ENCODE results near the gene RABL3. TPM values are rescaled to one million over a fixed set of nuclear protein-coding genes. Genes with fewer than 3 reads are reported as not detected.
A peak's percentile ranks its signal among the peaks of the same experiment; 100 is the strongest.
"Not testable (repeated sequence)": the region's sequence is repeated elsewhere in the genome, so short reads cannot be mapped to it uniquely, and the experiment has no call there.

RABL3 gene
- polyA plus RNA-seq, 6 donors from 2014 or later, result 12.7 to 24.6 (median 21.6) TPM

- Mint-ChIP-seq H3K4me1 (peaks cover 35 to 67% (median 36%) of the 10 kb centered on the region in 3 donors), H3K27me3 (no peaks in the 10 kb centered on the region), H3K27ac (peak overlapping the region in 1 of 6 donors; percentile 70), H3K36me3 (no peaks in the 10 kb centered on the region), H3K4me3 (peak overlapping the region in 1 of 8 donors; percentile 52), H3K9me3 (peaks cover 0 to 2% (median 0%) of the 10 kb centered on the region in 7 donors)
- DNase-seq (no peak), ATAC-seq (ENCODE audit: low read depth in 2 of 2) (no peak)
These were observed 21.9 kb upstream of the RABL3 start for GRCh38 chr3:120764206-120764605.

GRCh38 chr3:120763601-120764000 is 21.3 kb upstream of the RABL3 start:
- peaks cover 0 to 5% of the 10 kb centered on the region in 2 donors for H3K36me3 Mint-ChIP-seq
- H3K27ac Mint-ChIP-seq, result peak overlapping the region in 1 of 6 donors; percentile 70
- H3K4me3 Mint-ChIP-seq, result no peak overlapping the region
- H3K4me1 Mint-ChIP-seq, result peaks cover 34 to 70% (median 39%) of the 10 kb centered on the region in 3 donors
- no peak for ATAC-seq (ENCODE audit: low read depth in 2 of 2)
- H3K9me3 Mint-ChIP-seq, result peaks cover 0 to 3% (median 0%) of the 10 kb centered on the region in 7 donors
- DNase-seq, result no peak
- no peaks in the 10 kb centered on the region for H3K27me3 Mint-ChIP-seq

GRCh38 chr3:120762615-120763014 is 20.3 kb upstream of the RABL3 start:
- no peaks in the 10 kb centered on the region for H3K27me3 Mint-ChIP-seq
- H3K9me3 Mint-ChIP-seq, result peaks cover 0 to 3% (median 0%) of the 10 kb centered on the region in 7 donors
- peaks cover 34 to 63% (median 39%) of the 10 kb centered on the region in 3 donors for H3K4me1 Mint-ChIP-seq
- H3K36me3 Mint-ChIP-seq, result peaks cover 0 to 5% of the 10 kb centered on the region in 2 donors
- ATAC-seq (ENCODE audit: low read depth in 2 of 2), result no peak
- H3K27ac Mint-ChIP-seq, result no peak overlapping the region
- H3K4me3 Mint-ChIP-seq, result no peak overlapping the region
- DNase-seq, result no peak

- Mint-ChIP-seq H3K36me3 (peaks cover 10 to 13% of the 10 kb centered on the region in 2 donors), H3K4me1 (peaks cover 27 to 45% (median 28%) of the 10 kb centered on the region in 3 donors)
- H3K4me3 Mint-ChIP-seq; ATAC-seq (ENCODE audit: low read depth in 2 of 2); DNase-seq; H3K27me3 Mint-ChIP-seq; H3K9me3 Mint-ChIP-seq; H3K27ac Mint-ChIP-seq: not testable (repeated sequence)
These were observed 16.2 kb upstream of the RABL3 start for GRCh38 chr3:120758551-120758950.

DNA sequence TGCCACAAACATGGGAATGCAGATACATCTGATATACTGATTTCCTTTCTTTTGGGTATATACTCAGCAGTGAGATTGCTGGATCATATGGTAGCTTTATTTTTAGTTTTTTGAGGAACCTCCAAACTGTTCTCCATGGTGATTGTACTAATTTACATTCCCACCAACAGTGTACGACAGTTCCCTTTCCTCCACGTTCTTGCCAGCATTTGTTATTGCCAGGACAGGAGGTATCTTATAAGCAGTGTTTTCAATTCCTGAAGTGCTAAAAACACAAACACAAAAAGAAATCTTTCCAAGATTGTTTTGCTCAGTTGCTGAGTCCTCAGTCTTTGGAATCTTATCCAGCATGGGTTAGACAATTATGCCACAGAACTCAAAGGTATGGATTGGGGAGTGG is 13.7 kb upstream of the RABL3 start:
- H3K9me3 Mint-ChIP-seq, result peaks cover 0 to 5% (median 0%) of the 10 kb centered on the region in 7 donors
- peaks cover 20 to 39% (median 24%) of the 10 kb centered on the region in 3 donors for H3K4me1 Mint-ChIP-seq
- H3K27ac Mint-ChIP-seq, result no peak overlapping the region
- no peaks in the 10 kb centered on the region for H3K27me3 Mint-ChIP-seq
- ATAC-seq (ENCODE audit: low read depth in 2 of 2), result no peak
- no peak overlapping the region for H3K4me3 Mint-ChIP-seq
- DNase-seq, result no peak
- H3K36me3 Mint-ChIP-seq, result peaks cover 18 to 21% of the 10 kb centered on the region in 2 donors

DNA sequence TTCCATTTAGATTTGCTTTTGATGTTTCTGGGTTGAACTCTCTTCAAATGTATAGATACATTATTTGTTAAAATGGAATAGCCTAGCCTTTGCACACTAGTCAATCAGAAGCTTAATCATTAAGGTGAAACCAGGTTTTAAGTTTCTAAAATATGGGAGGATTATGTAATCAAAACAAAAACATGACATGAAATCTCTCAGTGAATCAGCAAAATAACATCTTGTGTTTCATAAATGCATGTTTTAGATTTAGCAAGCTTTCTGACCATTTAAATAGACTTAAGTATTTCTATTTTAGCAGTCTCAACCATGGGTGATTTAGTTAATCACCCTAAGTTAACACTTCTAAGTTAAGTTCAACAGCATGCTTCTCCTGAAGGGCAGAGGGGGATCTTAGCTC is 11.5 kb upstream of the RABL3 start:
- no peak overlapping the region for H3K4me3 Mint-ChIP-seq
- ATAC-seq (ENCODE audit: low read depth in 2 of 2), result no peak
- no peak overlapping the region for H3K27ac Mint-ChIP-seq

DNA sequence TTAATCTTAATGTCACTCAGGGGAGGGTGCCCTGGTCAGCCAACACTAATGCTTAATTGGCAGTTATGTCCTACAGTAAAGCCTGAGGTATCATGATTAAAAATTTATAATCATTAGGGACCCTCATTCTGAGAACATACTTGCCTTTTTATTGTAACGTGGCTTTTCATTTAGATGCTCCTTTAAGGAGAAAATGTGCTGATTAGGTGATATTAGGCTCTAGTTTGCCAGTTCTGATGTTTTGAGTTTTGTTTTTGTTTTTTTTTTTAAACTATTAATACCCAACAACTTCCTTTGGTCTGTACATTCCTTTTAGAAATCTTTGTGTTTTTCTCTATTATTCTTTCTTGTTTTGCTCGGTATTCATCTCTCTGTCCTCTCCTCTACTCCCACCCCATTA is 10.5 kb upstream of the RABL3 start:
- Mint-ChIP-seq H3K4me3 (no peak overlapping the region), H3K27me3 (no peaks in the 10 kb centered on the region), H3K27ac (peak overlapping the region in 2 of 6 donors; percentile 10 to 18), H3K9me3 (peaks cover 0 to 5% (median 0%) of the 10 kb centered on the region in 7 donors), H3K4me1 (peaks cover 11 to 24% (median 15%) of the 10 kb centered on the region in 3 donors), H3K36me3 (peaks cover 18 to 21% of the 10 kb centered on the region in 2 donors)
- DNase-seq (no peak), ATAC-seq (ENCODE audit: low read depth in 2 of 2) (no peak)

More for the DNA sequence above, 11.5 kb upstream of the RABL3 start:
- DNase-seq, result no peak
- H3K36me3 Mint-ChIP-seq, result peaks cover 19 to 21% of the 10 kb centered on the region in 2 donors
- H3K9me3 Mint-ChIP-seq, result peaks cover 0 to 5% (median 0%) of the 10 kb centered on the region in 7 donors
- H3K4me1 Mint-ChIP-seq, result peaks cover 11 to 24% (median 15%) of the 10 kb centered on the region in 3 donors
- H3K27me3 Mint-ChIP-seq, result no peaks in the 10 kb centered on the region

DNA sequence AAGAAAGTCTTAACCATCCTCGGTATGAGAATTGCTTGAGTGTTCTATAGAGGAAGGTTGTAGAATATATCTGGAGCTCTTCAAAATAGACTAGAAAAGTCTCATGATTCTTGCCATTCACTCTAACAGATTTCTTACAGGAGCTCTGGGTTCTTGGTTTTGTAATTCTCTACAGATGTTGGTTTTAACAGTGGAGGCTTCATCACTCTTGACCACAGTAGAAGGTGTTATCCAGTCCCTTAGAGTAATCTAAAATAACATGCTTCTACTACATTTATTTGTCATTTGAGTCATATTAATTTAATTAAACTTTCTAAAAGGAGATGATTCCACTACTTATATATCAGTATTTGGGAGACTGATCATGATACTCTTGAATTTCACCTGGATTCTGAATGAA is 9.9 kb upstream of the RABL3 start:
- Mint-ChIP-seq H3K4me3 (no peak overlapping the region), H3K27ac (no peak overlapping the region), H3K9me3 (peaks cover 0 to 5% (median 0%) of the 10 kb centered on the region in 7 donors), H3K4me1 (peaks cover 11 to 24% (median 15%) of the 10 kb centered on the region in 3 donors), H3K36me3 (peaks cover 18 to 19% of the 10 kb centered on the region in 2 donors), H3K27me3 (no peaks in the 10 kb centered on the region)
- ATAC-seq (ENCODE audit: low read depth in 2 of 2) (no peak), DNase-seq (no peak)

GRCh38 chr3:120749843-120750242 is 7.5 kb upstream of the RABL3 start:
- H3K9me3 Mint-ChIP-seq, result peaks cover 0 to 2% (median 0%) of the 10 kb centered on the region in 7 donors
- DNase-seq, result no peak
- H3K27me3 Mint-ChIP-seq, result no peaks in the 10 kb centered on the region
- no peak overlapping the region for H3K4me3 Mint-ChIP-seq
- peak overlapping the region in 1 of 6 donors; percentile 27 for H3K27ac Mint-ChIP-seq
- H3K4me1 Mint-ChIP-seq, result peaks cover 15 to 39% (median 21%) of the 10 kb centered on the region in 3 donors
- ATAC-seq (ENCODE audit: low read depth in 2 of 2), result no peak
- peaks cover 8 to 12% of the 10 kb centered on the region in 2 donors for H3K36me3 Mint-ChIP-seq

DNA sequence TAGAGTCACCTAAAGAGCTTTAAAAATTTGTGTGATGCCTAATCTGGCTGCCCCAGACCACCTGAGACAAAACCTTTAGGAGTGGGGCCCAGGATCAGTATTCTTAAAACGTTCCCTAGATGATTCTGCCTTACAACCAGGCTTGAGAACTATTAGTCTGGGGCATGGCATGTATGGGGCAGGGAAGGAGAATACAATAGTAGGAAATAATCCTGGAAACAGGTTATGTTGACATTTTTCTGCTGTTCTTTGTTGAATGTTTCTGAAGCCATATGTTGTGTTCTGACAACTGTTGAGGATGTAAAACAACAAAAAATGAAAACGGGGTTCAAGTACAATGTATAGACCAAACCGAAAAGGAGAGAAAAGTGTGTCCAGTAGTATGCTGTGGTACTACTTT is 3.1 kb upstream of the RABL3 start:
- peak overlapping the region in 1 of 8 donors; percentile 96 for H3K4me3 Mint-ChIP-seq
- H3K4me1 Mint-ChIP-seq, result peaks cover 30 to 52% (median 50%) of the 10 kb centered on the region in 3 donors
- ATAC-seq (ENCODE audit: low read depth in 2 of 2), result no peak
- no peak for DNase-seq
- peaks cover 0 to 2% (median 0%) of the 10 kb centered on the region in 7 donors for H3K9me3 Mint-ChIP-seq
- H3K27me3 Mint-ChIP-seq, result no peaks in the 10 kb centered on the region
- peaks cover 0 to 2% of the 10 kb centered on the region in 2 donors for H3K36me3 Mint-ChIP-seq
- no peak overlapping the region for H3K27ac Mint-ChIP-seq

DNA sequence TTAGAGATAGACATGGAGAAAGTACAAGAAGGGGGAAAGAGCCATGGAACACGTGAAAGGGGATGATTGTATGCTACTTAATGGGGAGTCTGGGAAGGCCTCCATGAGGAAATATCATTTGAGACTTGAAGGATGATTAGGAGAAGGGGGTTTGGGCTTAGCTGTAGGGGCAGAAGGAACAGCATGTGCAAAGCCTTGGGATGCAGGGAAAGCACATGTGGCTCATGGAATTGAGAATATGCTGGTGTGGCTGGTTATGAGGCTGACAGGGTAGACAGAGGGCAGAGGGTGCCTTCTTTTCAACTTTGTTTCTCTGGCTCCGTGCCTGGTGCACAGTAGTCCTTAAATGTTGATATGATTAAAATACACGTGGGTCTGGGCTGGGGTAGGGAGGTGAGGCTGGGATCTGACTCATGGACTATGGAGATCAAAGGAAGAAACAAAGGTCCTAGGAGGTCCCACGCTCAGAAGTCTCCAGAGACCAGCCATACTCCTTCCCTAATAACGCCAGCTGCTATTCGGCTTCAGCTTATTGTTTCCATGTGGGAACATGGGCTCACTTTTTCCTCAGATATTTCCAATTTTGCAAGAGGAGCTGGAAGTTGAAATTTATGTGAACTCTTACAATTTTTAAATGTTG is 1.4 kb upstream of the RABL3 start:
- DNase-seq (no peak), ATAC-seq (ENCODE audit: low read depth in 2 of 2) (no peak)
- Mint-ChIP-seq H3K36me3 (no peaks in the 10 kb centered on the region), H3K27ac (peak overlapping the region in 5 of 6 donors; percentile 50 to 99 (median 99)), H3K27me3 (no peaks in the 10 kb centered on the region), H3K4me1 (peaks cover 30 to 47% (median 42%) of the 10 kb centered on the region in 3 donors), H3K9me3 (no peaks in the 10 kb centered on the region), H3K4me3 (peak overlapping the region; percentile 82 to 99 (median 96))

DNA sequence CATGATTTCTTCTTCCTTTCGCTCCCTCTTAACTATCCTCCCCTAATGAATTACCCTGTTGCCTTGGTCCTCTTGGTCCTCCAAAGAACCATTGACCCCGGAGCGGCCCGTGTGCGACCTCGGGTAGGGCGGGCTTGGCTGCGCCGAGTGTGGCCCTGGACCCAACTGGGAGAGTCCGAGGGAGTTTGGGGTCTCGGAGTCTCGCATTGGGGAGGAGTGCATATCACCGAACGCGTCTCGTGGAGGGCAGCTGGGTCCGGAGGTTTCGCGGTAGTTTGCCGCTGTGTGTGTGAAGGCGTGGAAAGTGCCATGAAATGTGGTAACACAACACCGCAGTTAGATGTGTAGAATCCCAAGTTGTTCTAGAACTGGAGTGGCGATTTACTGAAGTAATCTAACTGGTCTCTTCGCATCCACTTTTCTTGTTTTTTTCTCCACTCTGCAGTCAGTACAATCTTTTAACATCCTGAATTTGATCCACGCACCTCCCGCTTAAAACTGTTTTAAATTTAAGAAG is 591 bp upstream of the RABL3 start:
- H3K9me3 Mint-ChIP-seq, result no peaks in the 10 kb centered on the region
- DNase-seq (no peak), ATAC-seq (ENCODE audit: low read depth in 2 of 2) (peak; percentile 3 to 9)
- H3K36me3 Mint-ChIP-seq, result no peaks in the 10 kb centered on the region
- H3K4me1 Mint-ChIP-seq, result peaks cover 30 to 47% (median 42%) of the 10 kb centered on the region in 3 donors
- no peaks in the 10 kb centered on the region for H3K27me3 Mint-ChIP-seq
- peak overlapping the region; percentile 96 to 99 (median 99) for H3K27ac Mint-ChIP-seq
- peak overlapping the region; percentile 82 to 99 (median 96) for H3K4me3 Mint-ChIP-seq

DNA sequence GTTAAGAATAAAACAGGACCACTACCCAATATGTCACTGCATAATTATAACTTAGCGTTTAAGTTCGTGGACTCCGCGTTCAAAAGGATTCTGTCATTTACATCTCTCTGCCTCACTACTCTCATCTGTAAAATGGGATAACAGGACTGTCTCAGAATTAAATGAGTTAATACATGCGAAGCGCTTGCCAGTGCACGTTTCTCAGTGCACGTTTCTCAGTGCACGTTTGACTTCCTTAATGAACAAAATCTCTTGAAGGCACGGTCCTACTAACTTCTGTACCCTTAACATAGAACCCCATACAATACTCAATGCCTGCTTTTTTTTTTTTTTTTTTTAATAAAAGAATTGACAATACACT is 499 bp downstream of the RABL3 start:
- Mint-ChIP-seq H3K36me3 (peaks cover 0 to 7% of the 10 kb centered on the region in 2 donors), H3K27ac (peak overlapping the region; percentile 96 to 99 (median 99)), H3K4me3 (peak overlapping the region; percentile 82 to 99 (median 96)), H3K9me3 (peaks cover 0 to 4% (median 0%) of the 10 kb centered on the region in 7 donors), H3K27me3 (no peaks in the 10 kb centered on the region), H3K4me1 (peaks cover 33 to 47% (median 42%) of the 10 kb centered on the region in 3 donors)
- ATAC-seq (ENCODE audit: low read depth in 2 of 2), result peak; percentile 23
- DNase-seq, result no peak

DNA sequence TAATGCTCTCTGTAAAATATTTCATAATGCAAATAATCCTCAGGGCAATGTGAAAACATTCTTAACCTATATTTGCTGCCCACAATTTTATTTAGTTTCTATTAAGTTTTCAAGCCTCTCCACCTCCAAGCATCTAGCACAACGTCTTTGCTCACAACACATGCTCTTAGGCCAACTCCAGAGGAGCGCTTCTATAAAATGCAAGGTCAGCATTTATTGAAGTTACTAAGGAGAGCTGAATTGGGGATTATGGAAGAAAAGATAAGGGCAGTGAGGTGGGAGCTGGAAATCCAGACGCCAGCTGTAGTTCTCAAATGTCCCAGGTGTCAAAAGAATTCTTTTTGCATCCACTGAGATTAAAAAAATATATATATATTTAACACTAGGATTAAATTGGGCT is 996 bp downstream of the RABL3 start:
- Mint-ChIP-seq H3K4me3 (peak overlapping the region; percentile 38 to 99 (median 96)), H3K27me3 (no peaks in the 10 kb centered on the region), H3K4me1 (peaks cover 33 to 43% (median 40%) of the 10 kb centered on the region in 3 donors), H3K9me3 (peaks cover 0 to 5% (median 0%) of the 10 kb centered on the region in 7 donors), H3K36me3 (peaks cover 0 to 8% of the 10 kb centered on the region in 2 donors), H3K27ac (peak overlapping the region; percentile 6 to 99 (median 83))
- ATAC-seq (ENCODE audit: low read depth in 2 of 2) (no peak), DNase-seq (no peak)

All from naive B cell (primary cell).